Esophagus muscularis mucosa (tissue), 4 donors: ENCODE measurements around the gene CENPC.

Experiments used
- EP300 ChIP-seq: sonication (generic); formaldehyde crosslinking; IDR thresholded peaks from one replicate; pipeline ENCODE4 v1.6.1; 2017; ENCODE audit warnings: antibody characterized with exemption
- POLR2A ChIP-seq: fragments of 450-650 bp; IDR thresholded peaks from one replicate; pipeline ENCODE4 v1.6.1; 2017; ENCODE audit warnings: antibody characterized with exemption, moderate library complexity, mild to moderate bottlenecking, low read depth
- TF ChIP-seq, protein P1 (sequence below), 3 experiments: fragments of 200-600 bp in 2 of 3; fragments of 450-650 bp in 1 of 3; sonication (generic) in 2 of 3; IDR thresholded peaks; one replicate each; pipeline ENCODE4 v1.5.1; 2017 to 2019; ENCODE audit warnings: antibody characterized with exemption in 3 of 3, mild to moderate bottlenecking in 2 of 3, moderate library complexity in 1 of 3

DNA sequence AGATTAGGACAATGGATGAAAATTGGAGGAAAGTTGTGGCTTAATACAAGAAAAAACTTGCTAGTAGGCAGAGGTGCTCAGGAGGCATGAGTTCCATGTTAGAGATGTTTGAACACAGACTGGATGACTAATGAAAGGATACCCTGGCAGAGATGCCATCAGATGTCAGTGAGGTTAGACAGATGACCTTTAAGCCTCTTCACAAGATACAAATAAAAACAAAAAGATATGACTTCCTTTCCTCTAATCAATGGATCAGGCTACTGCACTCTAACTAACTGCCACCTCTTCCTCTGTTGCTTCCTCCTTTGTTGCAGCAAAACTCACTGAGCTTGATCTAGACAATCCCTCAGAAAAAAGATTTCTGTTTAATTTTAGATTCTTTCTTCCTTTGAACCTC is 27.9 kb upstream of the CENPC start:
- TF ChIP-seq, protein P1, sequence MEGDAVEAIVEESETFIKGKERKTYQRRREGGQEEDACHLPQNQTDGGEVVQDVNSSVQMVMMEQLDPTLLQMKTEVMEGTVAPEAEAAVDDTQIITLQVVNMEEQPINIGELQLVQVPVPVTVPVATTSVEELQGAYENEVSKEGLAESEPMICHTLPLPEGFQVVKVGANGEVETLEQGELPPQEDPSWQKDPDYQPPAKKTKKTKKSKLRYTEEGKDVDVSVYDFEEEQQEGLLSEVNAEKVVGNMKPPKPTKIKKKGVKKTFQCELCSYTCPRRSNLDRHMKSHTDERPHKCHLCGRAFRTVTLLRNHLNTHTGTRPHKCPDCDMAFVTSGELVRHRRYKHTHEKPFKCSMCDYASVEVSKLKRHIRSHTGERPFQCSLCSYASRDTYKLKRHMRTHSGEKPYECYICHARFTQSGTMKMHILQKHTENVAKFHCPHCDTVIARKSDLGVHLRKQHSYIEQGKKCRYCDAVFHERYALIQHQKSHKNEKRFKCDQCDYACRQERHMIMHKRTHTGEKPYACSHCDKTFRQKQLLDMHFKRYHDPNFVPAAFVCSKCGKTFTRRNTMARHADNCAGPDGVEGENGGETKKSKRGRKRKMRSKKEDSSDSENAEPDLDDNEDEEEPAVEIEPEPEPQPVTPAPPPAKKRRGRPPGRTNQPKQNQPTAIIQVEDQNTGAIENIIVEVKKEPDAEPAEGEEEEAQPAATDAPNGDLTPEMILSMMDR (IDR thresholded peaks at IDR 0.05) = no peak
- TF ChIP-seq POLR2A = no peak
- TF ChIP-seq EP300 = no peak
